Measurements from ENCODE around the gene CNBD2.

CNBD2 gene

DNA sequence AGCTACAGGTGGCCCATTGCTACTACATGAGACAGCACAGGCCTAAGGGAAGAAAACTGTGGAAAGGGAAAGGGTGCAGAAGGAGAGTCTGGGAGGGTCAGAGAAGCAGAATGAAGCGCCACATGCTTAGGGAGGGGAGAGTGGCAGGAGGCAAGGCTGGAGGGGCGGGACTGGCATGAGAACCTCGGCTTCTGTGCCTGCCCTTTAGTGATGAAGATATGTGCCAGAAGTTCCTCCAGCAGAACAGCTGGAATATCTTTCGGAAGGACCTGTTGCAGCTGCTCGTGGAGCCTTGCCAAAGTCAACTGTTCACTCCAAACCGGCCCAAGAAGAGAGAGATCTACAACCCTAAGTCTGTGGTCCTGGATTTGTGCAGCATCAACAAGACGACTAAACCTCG is 61.8 kb downstream of the CNBD2 start:
- no peak overlapping the region for H3K4me3 ChIP-seq (ENCODE audit: low read depth, low read length)
- TF ChIP-seq CTCF (IDR thresholded peaks at IDR 0.05; ENCODE audit: low read depth, low read length), result no peak

DNA sequence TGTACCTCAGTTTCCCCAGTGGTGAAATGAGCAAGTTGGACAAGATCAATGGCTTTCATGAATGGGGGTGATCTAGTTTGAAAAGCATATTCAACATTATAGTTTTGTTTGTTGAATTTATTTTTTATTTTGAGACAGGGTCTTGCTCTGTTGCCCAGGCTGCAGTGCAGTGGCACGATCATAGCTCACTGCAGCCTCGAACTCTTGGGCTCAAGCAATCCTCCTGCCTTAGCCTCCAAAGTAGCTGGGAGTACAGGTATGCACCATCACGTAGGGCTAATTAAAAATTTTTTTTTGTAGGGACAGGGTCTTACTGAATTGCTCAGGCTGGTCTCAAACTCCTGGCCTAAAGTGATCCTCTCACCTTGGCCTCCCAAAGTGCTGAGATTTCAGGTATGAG is 63.4 kb downstream of the CNBD2 start:
- no peak for TF ChIP-seq CTCF (IDR thresholded peaks at IDR 0.05; ENCODE audit: low read depth, low read length)
- H3K4me3 ChIP-seq (ENCODE audit: low read depth, low read length), result no peak overlapping the region

GRCh38 chr20:36034875-36035274 is 66.5 kb downstream of the CNBD2 start:
- TF ChIP-seq CTCF (IDR thresholded peaks at IDR 0.05; ENCODE audit: low read depth, low read length), result no peak

DNA sequence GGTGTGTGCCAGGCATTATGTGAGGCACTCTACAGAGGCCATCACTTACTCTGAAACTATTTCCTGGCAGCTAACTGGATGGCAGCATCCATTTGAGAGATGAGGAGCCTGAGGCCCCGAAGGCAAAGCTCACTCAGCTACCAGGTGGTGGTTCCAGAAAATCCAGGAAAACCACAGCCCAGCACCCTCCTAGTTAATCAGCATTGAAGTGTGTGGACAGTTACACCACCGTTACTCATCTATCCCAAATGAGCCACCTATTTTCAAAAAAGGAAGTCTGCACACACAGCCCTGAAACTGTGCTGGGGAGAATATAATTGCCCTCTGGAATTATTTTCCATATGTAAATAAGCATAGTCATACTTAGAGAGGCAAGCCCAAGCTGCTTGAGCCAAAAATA is 67.4 kb downstream of the CNBD2 start:
- TF ChIP-seq CTCF (IDR thresholded peaks at IDR 0.05; ENCODE audit: low read depth, low read length), result no peak
- H3K4me3 ChIP-seq (ENCODE audit: low read depth, low read length), result no peak overlapping the region

More at GRCh38 chr20:36034875-36035274, 66.5 kb downstream of the CNBD2 start:
- no peak overlapping the region for H3K4me3 ChIP-seq (ENCODE audit: low read depth, low read length)

DNA sequence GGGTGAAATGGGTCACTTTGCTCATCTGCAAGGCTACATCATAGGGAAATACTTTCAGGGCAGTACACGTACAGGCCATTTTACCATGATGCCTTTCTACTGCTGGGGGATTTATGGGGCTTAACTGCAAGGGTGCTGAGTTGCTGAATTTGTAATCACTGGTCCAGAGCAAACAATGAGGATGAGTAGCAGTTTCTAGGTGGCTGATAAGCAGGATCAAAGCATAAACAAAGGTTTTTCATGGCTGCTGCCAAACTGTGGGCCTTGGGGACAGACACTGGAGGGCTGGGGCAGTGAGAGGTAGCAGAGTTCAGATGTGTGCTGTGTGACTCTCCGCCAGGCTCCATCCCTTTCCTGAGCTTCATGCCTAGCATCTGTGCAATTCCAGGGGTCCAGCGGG is 68.3 kb downstream of the CNBD2 start:
- no peak for TF ChIP-seq CTCF (IDR thresholded peaks at IDR 0.05; ENCODE audit: low read depth, low read length)
- no peak overlapping the region for H3K4me3 ChIP-seq (ENCODE audit: low read depth, low read length)

GRCh38 chr20:36040571-36040970 is 72.2 kb downstream of the CNBD2 start:
- H3K4me3 ChIP-seq (ENCODE audit: low read depth, low read length), result no peak overlapping the region
- no peak for TF ChIP-seq CTCF (IDR thresholded peaks at IDR 0.05; ENCODE audit: low read depth, low read length)

- TF ChIP-seq CTCF (IDR thresholded peaks at IDR 0.05; ENCODE audit: low read depth, low read length), result no peak
- no peak overlapping the region for H3K4me3 ChIP-seq (ENCODE audit: low read depth, low read length)
Observed at GRCh38 chr20:36043441-36043840, 75.1 kb downstream of the CNBD2 start.

Measured in WI38 (cell line).